GM12878 (cell line): Measurements from ENCODE around the gene ADAMTS17. TPM values are rescaled to one million over a fixed set of nuclear protein-coding genes. Genes with fewer than 3 reads are reported as not detected.

Source experiments
- ATAC-seq: fragments of 200-7000 bp; cut with Tn5 transposase; 3 replicates; pipeline ENCODE4 v1.9.1; 2020; ENCODE audit warnings: mild to moderate bottlenecking, moderate library complexity
- BruUV-seq: library from RNA; stranded (reverse); fragments of 400-500 nt; replicated peaks from 2 replicates; lab custom pipeline; 2021; lab: Mats Ljungman, UMichigan
- CTCF ChIA-PET: fragments of 300-600 bp; sonication (Branson Sonifier 250); formaldehyde crosslinking; extraction: SDS; loops from one replicate; lab custom pipeline; 2021; ENCODE audit warnings: inconsistent platforms; lab: Yijun Ruan, JAX
- POLR2A ChIA-PET: fragments of 350-600 bp; formaldehyde crosslinking; extraction: SDS; loops from one replicate; lab custom pipeline; 2021; ENCODE audit warnings: inconsistent platforms; lab: Charles Lee
- RAD21 ChIA-PET: fragments of 300-600 bp; sonication (Branson Sonifier 250); formaldehyde crosslinking; loops from one replicate; lab custom pipeline; 2023; ENCODE audit warnings: antibody characterized with exemption; ENCODE audit not compliant: unreplicated experiment; lab: Charles Lee
- SMC1A ChIA-PET: fragments of 300-600 bp; sonication (Branson Sonifier 250); formaldehyde crosslinking; loops from one replicate; lab custom pipeline; 2023; ENCODE audit not compliant: unreplicated experiment, uncharacterized antibody; lab: Charles Lee
- DNase-seq: peaks from one replicate; pipeline ENCODE4 v3.0.0-alpha.2; 2011; ENCODE audit warnings: low read depth, low spot score
- FAIRE-seq: peaks from 3 replicates; lab custom pipeline; 2011; peaks lifted over from hg19 to GRCh38; lab: Jason Lieb, UNC
- H2AFZ ChIP-seq: 2 replicates; pipeline ENCODE4 v1.6.0; 2011; ENCODE audit warnings: low read depth, low read length, control low read depth; ENCODE audit not compliant: control insufficient read depth
- H3K27ac ChIP-seq: 2 replicates; pipeline ENCODE4 v1.5.1; 2011; ENCODE audit warnings: control low read depth; ENCODE audit not compliant: control insufficient read depth, insufficient read depth
- H3K27me3 ChIP-seq, 2 experiments: replicated peaks in 1 of 2; 2 replicates each; pipeline versions ENCODE4 v1.6.0 to v1.6.1; 2011; ENCODE audit warnings: low read length in 1 of 2; ENCODE audit not compliant: control insufficient read depth in 2 of 2, insufficient read depth in 2 of 2
- H3K36me3 ChIP-seq, 2 experiments: 2 replicates each; pipeline ENCODE4 v1.5.1; 2011; ENCODE audit warnings: low read length in 1 of 2; ENCODE audit not compliant: control insufficient read depth in 2 of 2, insufficient read depth in 2 of 2
- H3K4me1 ChIP-seq: 2 replicates; pipeline ENCODE4 v1.6.1; 2011; ENCODE audit warnings: mild to moderate bottlenecking, low read length, moderate library complexity, mixed read lengths; ENCODE audit not compliant: control insufficient read depth, insufficient read depth
- H3K4me2 ChIP-seq: 2 replicates; pipeline ENCODE4 v1.6.0; 2011; ENCODE audit warnings: control low read depth; ENCODE audit not compliant: control insufficient read depth, insufficient read depth
- H3K4me3 ChIP-seq: fragments of 200-600 bp; sonication (generic); 2 replicates; pipeline ENCODE4 v1.5.1; 2016
- H3K79me2 ChIP-seq: 2 replicates; pipeline ENCODE4 v1.6.0; 2011; ENCODE audit warnings: low read length; ENCODE audit not compliant: control insufficient read depth, insufficient read depth
- H3K9ac ChIP-seq: 2 replicates; pipeline ENCODE4 v1.8.0; 2011; ENCODE audit warnings: low read length, control low read depth, mixed read lengths; ENCODE audit not compliant: control insufficient read depth, insufficient read depth
- H3K9me3 ChIP-seq: replicated peaks from 3 replicates; pipeline ENCODE4 v1.5.1; 2011; ENCODE audit warnings: mild to moderate bottlenecking, low read length; ENCODE audit not compliant: control insufficient read depth, insufficient read depth
- H4K20me1 ChIP-seq: 2 replicates; pipeline ENCODE4 v1.6.0; 2011; ENCODE audit not compliant: control insufficient read depth, insufficient read depth
- BACH1 ChIP-seq: fragments of 450-650 bp; IDR thresholded peaks from 2 replicates; pipeline ENCODE4 v1.6.1; 2017; ENCODE audit warnings: mild to moderate bottlenecking, borderline replicate concordance
- BCL11A ChIP-seq: IDR thresholded peaks from 2 replicates; pipeline ENCODE4 v1.6.1; 2011; ENCODE audit warnings: low read depth, low read length
- BCL3 ChIP-seq: IDR thresholded peaks from 2 replicates; pipeline ENCODE4 v1.6.1; 2011; ENCODE audit warnings: borderline replicate concordance, low read depth, mild to moderate bottlenecking, moderate library complexity, low read length; ENCODE audit not compliant: insufficient read depth, poor library complexity, severe bottlenecking
- BHLHE40 ChIP-seq, 2 experiments: fragments of 450-650 bp in 1 of 2; IDR thresholded peaks; 2 replicates each; pipeline ENCODE4 v1.6.1; 2011 to 2017; ENCODE audit warnings: low read depth in 2 of 2, borderline replicate concordance in 1 of 2, improper control_type of control experiment in 1 of 2, low read length in 1 of 2, mild to moderate bottlenecking in 1 of 2
- BMI1 ChIP-seq: fragments of 450-650 bp; IDR thresholded peaks from 2 replicates; pipeline ENCODE4 v1.6.1; 2016; ENCODE audit warnings: mild to moderate bottlenecking, moderate library complexity, borderline replicate concordance
- CBX5 ChIP-seq: sonication (generic); IDR thresholded peaks from 2 replicates; pipeline ENCODE4 v1.6.1; 2016; ENCODE audit warnings: low read depth, moderate library complexity, mild to moderate bottlenecking, inconsistent platforms
- NFYB ChIP-seq: IDR thresholded peaks from 2 replicates; pipeline ENCODE4 v1.6.1; 2011; ENCODE audit warnings: low read depth, mild to moderate bottlenecking, low read length, improper control_type of control experiment, moderate library complexity; ENCODE audit not compliant: insufficient read depth
- NR2F1 ChIP-seq: fragments of 450-650 bp; conservative IDR thresholded peaks from 2 replicates; pipeline ENCODE4 v1.6.1; 2017; ENCODE audit warnings: mild to moderate bottlenecking
- PML ChIP-seq: IDR thresholded peaks from 2 replicates; pipeline ENCODE4 v1.6.1; 2012; ENCODE audit warnings: low read length, inconsistent platforms
- POU2F2 ChIP-seq: IDR thresholded peaks from 3 replicates; pipeline ENCODE4 v1.6.1; 2011; ENCODE audit warnings: low read depth, mild to moderate bottlenecking, low read length, borderline replicate concordance
- REST ChIP-seq: IDR thresholded peaks from 2 replicates; pipeline ENCODE4 v1.6.1; 2012; ENCODE audit warnings: mild to moderate bottlenecking, low read depth, low read length
- ZNF274 ChIP-seq: IDR thresholded peaks from one replicate; pipeline ENCODE4 v1.8.0; 2011; ENCODE audit not compliant: insufficient read length, insufficient read depth
- WGBS: methylation state at CpG from one replicate; pipeline ENCODE4 v1.1.6; 2016; ENCODE audit warnings: low lambda C conversion rate; ENCODE audit not compliant: insufficient replicate concordance, insufficient coverage; ENCODE audit errors: missing lambda C conversion rate; 5-methylcytosine and 5-hydroxymethylcytosine counted together
- in situ Hi-C: fragments of 300-500 bp; cut with MboI; formaldehyde crosslinking; loops from 9 replicates; pipeline ENCODE4 v1.14.3; 2018; ENCODE audit warnings: mixed read lengths
- intact Hi-C: fragments of 100-400 bp; cut with micrococcal nuclease; formaldehyde crosslinking; loops from one replicate; pipeline ENCODE4 v1.14.2; 2022; ENCODE audit not compliant: unreplicated experiment
- polyA plus RNA-seq, 11 experiments: library from polyadenylated mRNA; depleted of rRNA in 4 of 11; unstranded in 6 of 11; stranded (reverse) in 5 of 11; fragments of >200 nt; fragmentation: Nextera tagmentation in 4 of 11; fragmentation: Illumina TruSeq in 1 of 11; extraction: Ambion mirVana in 4 of 11; extraction: Trizol in 1 of 11; gene quantifications; 1 replicate in 1 of 11; 2 replicates in 10 of 11; pipeline versions ENCODE4 v1.2.1 to v1.2.3, GENCODE V29; 2011 to 2016; ENCODE audit warnings: inconsistent platforms in 2 of 11, missing spikeins in 2 of 11, low read depth in 1 of 11
- total RNA-seq, 4 experiments: library from RNA; depleted of rRNA in 3 of 4; stranded (reverse); fragments of >200 nt in 3 of 4; fragmentation: Illumina TruSeq in 1 of 4; extraction: Trizol in 1 of 4; gene quantifications; 2 replicates each; pipeline versions ENCODE4 v1.2.1 to v1.2.3, GENCODE V29; 2013 to 2021

ADAMTS17 gene
- total and polyA plus RNA-seq, 10 of the 15 experiments (the other 5 are each of a cell fraction or from before 2014, with no cell fraction given), result 0.04 to 0.50 (median 0.10) TPM; not detected in 4

GRCh38 chr15:100236981-100237720 lies 104.6 kb downstream of the ADAMTS17 start (continued):
- TF ChIP-seq BHLHE40 (IDR thresholded peaks at IDR 0.05; ENCODE audit: borderline replicate concordance in 1 of 2, low read depth in 2 of 2, low read length in 1 of 2), result no peak
- TF ChIP-seq, all 136 proteins: peak for 0

- no peaks in the 10 kb centered on the region for H3K4me1 ChIP-seq
- TF ChIP-seq PML (no peak), POU2F2 (no peak), BCL11A (no peak), BMI1 (no peak), NR2F1 (no peak), CBX5 (no peak), BACH1 (no peak), BCL3 (no peak), ZNF274 (no peak), REST (no peak), NFYB (no peak)
- TF ChIP-seq, all 136 proteins: peak for 0
- Histone ChIP-seq H4K20me1 (no peaks in the 10 kb centered on the region), H3K36me3 (no peaks in the 10 kb centered on the region), H3K79me2 (no peaks in the 10 kb centered on the region), H3K27ac (no peak overlapping the region), H3K4me2 (no peak overlapping the region), H3K4me3 (no peak overlapping the region), H3K27me3 (no peaks in the 10 kb centered on the region), H3K9ac (no peak overlapping the region), H3K9me3 (no peaks in the 10 kb centered on the region; the same call in 2 of the 3 replicates), H2AFZ (no peak overlapping the region)
- RAD21 ChIA-PET, result no interaction called here
- FAIRE-seq (no peak), ATAC-seq (no peak), DNase-seq (no peak)
- in situ Hi-C loops (no loop called here), intact Hi-C loops (no loop called here)
- 32% methylated on average over 15 of the region's 15 CpGs for WGBS
- CTCF ChIA-PET, result no interaction called here
- POLR2A ChIA-PET, result no interaction called here
- SMC1A ChIA-PET, result interaction anchor here (0.7 kb wide), 1 partner anchor 301 kb away, joined by 3 read pairs; no protein-coding TSS in a partner anchor
- no TSS peak for BruUV-seq
Observed at GRCh38 chr15:100235030-100235617, 106.7 kb downstream of the ADAMTS17 start.
